HFFc6 (cell line): Measurements from ENCODE around the gene DLG2. TPM values are rescaled to one million over a fixed set of nuclear protein-coding genes. Genes with fewer than 3 reads are reported as not detected.
"Not testable (repeated sequence)": the region's sequence is repeated elsewhere in the genome, so short reads cannot be mapped to it uniquely, and the experiment has no call there.

ENCODE experiments used
- DNase-seq: peaks from one replicate; pipeline ENCODE4 v3.0.0-alpha.2; 2018
- H3K27ac Mint-ChIP-seq: 2 replicates; pipeline ENCODE4 v1.8.0; 2020; ENCODE audit warnings: mild to moderate bottlenecking, mixed read lengths
- H3K27me3 Mint-ChIP-seq: 2 replicates; pipeline ENCODE4 v1.8.0; 2021; ENCODE audit warnings: mild to moderate bottlenecking, moderate library complexity, mixed read lengths; ENCODE audit not compliant: insufficient read depth
- H3K36me3 Mint-ChIP-seq: 2 replicates; pipeline ENCODE4 v1.8.0; 2021; ENCODE audit warnings: low read depth, mixed read lengths
- H3K4me1 Mint-ChIP-seq: 2 replicates; pipeline ENCODE4 v1.8.0; 2020; ENCODE audit warnings: low read depth, mixed read lengths
- H3K4me3 Mint-ChIP-seq: 2 replicates; pipeline ENCODE4 v1.8.0; 2020; ENCODE audit warnings: mild to moderate bottlenecking, moderate library complexity, mixed read lengths
- H3K9me3 Mint-ChIP-seq: 2 replicates; pipeline ENCODE4 v1.8.0; 2020; ENCODE audit warnings: mild to moderate bottlenecking, mixed read lengths
- CTCF ChIP-seq: fragments of 200-600 bp; sonication (generic); IDR thresholded peaks from 2 replicates; pipeline ENCODE4 v1.5.0; 2021; ENCODE audit warnings: antibody characterized with exemption, mild to moderate bottlenecking
- total RNA-seq, 6 experiments: library from RNA; stranded (reverse); fragmentation: NEBNext Ultra II Directional; extraction: Animal tissue kit (Norgen Biotek cat#: 25700); gene quantifications; 2 replicates in 1 of 6; 3 replicates in 5 of 6; pipeline ENCODE4 v1.2.3, GENCODE V29; 2021

DLG2 gene
- total RNA-seq, 6 experiments from 2014 or later = 0.39 to 1.00 (median 0.80) TPM; not detected in 1

GRCh38 chr11:84993386-84993785 lies 633.8 kb downstream of the DLG2 start:
- Mint-ChIP-seq H3K4me1 (no peaks in the 10 kb centered on the region), H3K27ac (no peak overlapping the region), H3K4me3 (no peak overlapping the region), H3K9me3 (no peaks in the 10 kb centered on the region; the same call in 1 of the 2 replicates), H3K27me3 (no peaks in the 10 kb centered on the region; the same call in none of the 2 replicates), H3K36me3 (no peaks in the 10 kb centered on the region)
- no peak for DNase-seq
- peak; percentile 53 for TF ChIP-seq CTCF

DNA sequence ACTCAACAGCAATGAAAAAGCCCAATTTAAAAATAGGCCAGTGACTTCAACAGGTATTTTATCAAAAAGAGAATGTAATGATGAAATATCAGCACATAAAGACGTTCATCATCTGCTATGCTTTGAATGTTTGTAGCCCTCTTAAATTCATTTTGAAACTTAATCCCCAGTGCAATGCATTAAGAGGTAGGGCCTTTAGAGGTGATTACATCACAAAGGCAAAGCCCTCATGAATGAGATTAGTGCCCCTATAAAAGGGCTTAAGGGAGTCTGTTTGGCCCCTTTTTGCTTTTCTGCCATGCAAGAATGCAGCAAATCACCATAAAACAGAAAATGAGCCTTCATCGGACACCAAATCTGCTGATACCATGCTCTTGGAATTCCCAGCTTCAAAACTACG lies 637.0 kb downstream of the DLG2 start:
- no peaks in the 10 kb centered on the region; the same call in 1 of the 2 replicates for H3K36me3 Mint-ChIP-seq
- no peak overlapping the region for H3K27ac Mint-ChIP-seq
- H3K27me3 Mint-ChIP-seq = no peaks in the 10 kb centered on the region; the same call in 1 of the 2 replicates
- peaks cover 9% of the 10 kb centered on the region for H3K9me3 Mint-ChIP-seq
- DNase-seq = no peak
- H3K4me3 Mint-ChIP-seq = no peak overlapping the region
- H3K4me1 Mint-ChIP-seq = no peaks in the 10 kb centered on the region
- no peak for TF ChIP-seq CTCF

GRCh38 chr11:84987686-84988187 lies 639.4 kb downstream of the DLG2 start:
- not testable (repeated sequence) for H3K4me3 Mint-ChIP-seq, DNase-seq, H3K36me3 Mint-ChIP-seq, H3K27me3 Mint-ChIP-seq, H3K4me1 Mint-ChIP-seq, H3K27ac Mint-ChIP-seq, H3K9me3 Mint-ChIP-seq

DNA sequence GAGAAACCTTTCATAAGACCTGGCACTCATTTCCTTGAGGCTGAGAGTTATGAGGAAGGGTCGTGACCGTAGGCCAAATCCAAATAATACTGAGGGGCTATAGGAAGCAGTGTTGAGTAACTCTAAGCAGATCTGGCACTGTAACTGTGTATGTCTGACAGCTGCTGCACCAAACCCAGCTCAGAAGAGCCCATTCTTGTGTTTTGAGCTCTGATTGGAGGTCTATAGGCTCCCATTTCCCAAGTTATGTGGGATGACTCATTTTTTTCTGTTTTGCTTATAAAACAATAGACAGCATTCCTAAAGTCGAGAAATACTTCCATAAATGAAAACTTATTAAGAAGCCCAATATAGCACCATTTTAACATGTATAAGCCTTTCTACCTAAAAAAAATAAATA lies 645.8 kb downstream of the DLG2 start:
- no peak for DNase-seq
- Mint-ChIP-seq H3K4me3 (no peak overlapping the region), H3K27ac (no peak overlapping the region), H3K4me1 (no peaks in the 10 kb centered on the region), H3K27me3 (no peaks in the 10 kb centered on the region), H3K36me3 (no peaks in the 10 kb centered on the region; the same call in 1 of the 2 replicates), H3K9me3 (peaks cover 18% of the 10 kb centered on the region)
- no peak for TF ChIP-seq CTCF

- Mint-ChIP-seq H3K9me3 (no peaks in the 10 kb centered on the region), H3K4me3 (no peak overlapping the region), H3K36me3 (no peaks in the 10 kb centered on the region), H3K27me3 (no peaks in the 10 kb centered on the region), H3K27ac (no peak overlapping the region), H3K4me1 (no peaks in the 10 kb centered on the region)
- TF ChIP-seq CTCF = no peak
- no peak for DNase-seq
Measured at GRCh38 chr11:84969103-84969502, 658.0 kb downstream of the DLG2 start.

GRCh38 chr11:84965484-84965883 lies 661.7 kb downstream of the DLG2 start:
- H3K27me3 Mint-ChIP-seq = no peaks in the 10 kb centered on the region
- no peaks in the 10 kb centered on the region for H3K36me3 Mint-ChIP-seq
- TF ChIP-seq CTCF = no peak
- no peak overlapping the region for H3K4me3 Mint-ChIP-seq
- no peak overlapping the region for H3K27ac Mint-ChIP-seq
- no peaks in the 10 kb centered on the region for H3K9me3 Mint-ChIP-seq
- no peak for DNase-seq
- peaks cover 7% of the 10 kb centered on the region; the same call in 1 of the 2 replicates for H3K4me1 Mint-ChIP-seq
